CD4-positive, CD25-positive, alpha-beta regulatory T cell (primary cell): ENCODE data around the gene MRPL49. TPM values are rescaled to one million over a fixed set of nuclear protein-coding genes. Genes with fewer than 3 reads are reported as not detected.
A peak's percentile ranks its signal among the peaks of the same experiment; 100 is the strongest.

ENCODE experiments used
- ATAC-seq, 2 donors: fragments of 150-1000 bp; cut with Tn5 transposase; one replicate each; pipeline ENCODE4 v1.10.0; 2021; ENCODE audit warnings: low read depth in 2 of 2, moderate number of reproducible peaks in 2 of 2, moderate library complexity in 1 of 2
- DNase-seq, 3 donors: peaks; one replicate each; pipeline versions ENCODE4 v3.0.0 to v3.0.0-alpha.2; 2012 to 2022; ENCODE audit warnings: mixed read lengths in 1 of 3
- H3K27ac ChIP-seq: one replicate; pipeline ENCODE4 v1.7.0; 2013; ENCODE audit warnings: mild to moderate bottlenecking, low read length; ENCODE audit not compliant: insufficient read depth, poor library complexity, severe bottlenecking
- H3K27me3 ChIP-seq: one replicate; pipeline ENCODE4 v1.7.0; 2013; ENCODE audit warnings: low read length; ENCODE audit not compliant: control insufficient read depth, insufficient read depth
- H3K36me3 ChIP-seq: one replicate; pipeline ENCODE4 v1.7.0; 2013; ENCODE audit warnings: mild to moderate bottlenecking, low read length, moderate library complexity; ENCODE audit not compliant: control insufficient read depth, insufficient read depth
- H3K4me1 ChIP-seq: 2 replicates; pipeline ENCODE4 v1.7.0; 2013; ENCODE audit warnings: mild to moderate bottlenecking, low read length; ENCODE audit not compliant: insufficient read depth, control insufficient read depth, poor library complexity, severe bottlenecking
- H3K4me3 ChIP-seq: one replicate; pipeline ENCODE4 v1.7.0; 2013; ENCODE audit warnings: low read depth, mild to moderate bottlenecking, low read length, moderate library complexity
- H3K9me3 ChIP-seq, 2 experiments: 1 replicate in 1 of 2; 2 replicates in 1 of 2; pipeline ENCODE4 v1.7.0; 2013; ENCODE audit warnings: low read length in 2 of 2, mild to moderate bottlenecking in 1 of 2, moderate library complexity in 1 of 2; ENCODE audit not compliant: control insufficient read depth in 2 of 2
- H3K27ac Mint-ChIP-seq, 3 donors: one replicate each; pipeline ENCODE4 v1.8.0; 2020 to 2022; ENCODE audit warnings: mild to moderate bottlenecking in 3 of 3, mixed read lengths in 3 of 3, moderate library complexity in 2 of 3
- H3K27me3 Mint-ChIP-seq: one replicate; pipeline ENCODE4 v1.8.0; 2022; ENCODE audit warnings: mild to moderate bottlenecking, mixed read lengths
- H3K36me3 Mint-ChIP-seq: one replicate; pipeline ENCODE4 v1.8.0; 2020; ENCODE audit warnings: mixed read lengths
- H3K4me1 Mint-ChIP-seq, 4 donors: one replicate each; pipeline ENCODE4 v1.8.0; 2020 to 2022; ENCODE audit warnings: mixed read lengths in 4 of 4, mild to moderate bottlenecking in 1 of 4
- H3K4me3 Mint-ChIP-seq, 4 donors: one replicate each; pipeline ENCODE4 v1.8.0; 2020 to 2022; ENCODE audit warnings: mild to moderate bottlenecking in 4 of 4, mixed read lengths in 4 of 4, moderate library complexity in 3 of 4
- H3K9me3 Mint-ChIP-seq, 7 donors: one replicate each; pipeline ENCODE4 v1.8.0; 2020 to 2022; ENCODE audit warnings: mixed read lengths in 7 of 7, mild to moderate bottlenecking in 3 of 7, moderate library complexity in 2 of 7
- polyA plus RNA-seq, 4 donors: library from polyadenylated mRNA; unstranded; fragments of 300-500 nt; fragmentation: Illumina TruSeq; gene quantifications; one replicate each; pipeline ENCODE4 v1.2.3, GENCODE V29; 2021
- total RNA-seq: library from RNA; stranded (reverse); gene quantifications from one replicate; pipeline ENCODE4 v1.2.3, GENCODE V29; 2022

MRPL49 gene
- total and polyA plus RNA-seq, 5 donors from 2014 or later = 47.7 to 125 (median 106) TPM

- H3K27ac ChIP-seq = peak overlapping the region; percentile 96
- peak overlapping the region; percentile 98 for H3K4me3 ChIP-seq
- peaks cover 52% of the 10 kb centered on the region for H3K36me3 ChIP-seq
- ATAC-seq (no peak), DNase-seq (peak in 2 of 3 donors; percentile 18 to 50)
- no peaks in the 10 kb centered on the region for H3K27me3 ChIP-seq
- H3K9me3 ChIP-seq = no peaks in the 10 kb centered on the region
- Mint-ChIP-seq H3K27ac (peak overlapping the region; percentile 99 to 100 (median 100)), H3K4me3 (peak overlapping the region; percentile 95 to 99 (median 96)), H3K27me3 (peaks cover 5% of the 10 kb centered on the region), H3K4me1 (peaks cover 10 to 61% (median 28%) of the 10 kb centered on the region in 4 donors), H3K36me3 (peaks cover 37% of the 10 kb centered on the region), H3K9me3 (peaks cover 0 to 1% (median 0%) of the 10 kb centered on the region in 7 donors)
- peaks cover 37% of the 10 kb centered on the region for H3K4me1 ChIP-seq
Observed at GRCh38 chr11:65121447-65121864, 665 bp upstream of the MRPL49 start.

GRCh38 chr11:65124480-65125196 lies 2.5 kb downstream of the MRPL49 start:
- Mint-ChIP-seq H3K27ac (peak overlapping the region; percentile 9 to 80 (median 14)), H3K27me3 (no peaks in the 10 kb centered on the region), H3K9me3 (peaks cover 0 to 1% (median 0%) of the 10 kb centered on the region in 7 donors), H3K4me3 (peak overlapping the region; percentile 65 to 85 (median 74)), H3K36me3 (peaks cover 31% of the 10 kb centered on the region), H3K4me1 (peaks cover 6 to 45% (median 17%) of the 10 kb centered on the region in 4 donors)
- ATAC-seq (no peak), DNase-seq (no peak)
- Histone ChIP-seq H3K4me1 (peaks cover 25% of the 10 kb centered on the region), H3K27me3 (no peaks in the 10 kb centered on the region), H3K27ac (no peak overlapping the region), H3K9me3 (no peaks in the 10 kb centered on the region), H3K36me3 (peaks cover 67% of the 10 kb centered on the region), H3K4me3 (no peak overlapping the region)

GRCh38 chr11:65125197-65126056 lies 3.3 kb downstream of the MRPL49 start:
- H3K36me3 ChIP-seq = peaks cover 67% of the 10 kb centered on the region
- Mint-ChIP-seq H3K27ac (peak overlapping the region in 1 of 3 donors; percentile 25), H3K9me3 (peaks cover 0 to 1% (median 0%) of the 10 kb centered on the region in 7 donors), H3K27me3 (no peaks in the 10 kb centered on the region), H3K36me3 (peaks cover 23% of the 10 kb centered on the region), H3K4me3 (peak overlapping the region in 2 of 4 donors; percentile 7 to 78), H3K4me1 (peaks cover 6 to 37% (median 17%) of the 10 kb centered on the region in 4 donors)
- no peaks in the 10 kb centered on the region for H3K9me3 ChIP-seq
- ATAC-seq (no peak), DNase-seq (no peak)
- H3K27me3 ChIP-seq = no peaks in the 10 kb centered on the region
- peaks cover 22% of the 10 kb centered on the region for H3K4me1 ChIP-seq
- no peak overlapping the region for H3K4me3 ChIP-seq
- no peak overlapping the region for H3K27ac ChIP-seq

GRCh38 chr11:65126624-65127274 lies 4.6 kb downstream of the MRPL49 start:
- H3K4me3 Mint-ChIP-seq = peak overlapping the region in 2 of 4 donors; percentile 76 to 78
- no peak for ATAC-seq
- H3K36me3 Mint-ChIP-seq = peaks cover 24% of the 10 kb centered on the region

GRCh38 chr11:65127473-65128181 lies 5.5 kb downstream of the MRPL49 start:
- no peaks in the 10 kb centered on the region for H3K9me3 Mint-ChIP-seq
- no peak overlapping the region for H3K27ac ChIP-seq
- no peak for DNase-seq
- H3K4me3 Mint-ChIP-seq = peak overlapping the region in 1 of 4 donors; percentile 78
- H3K36me3 ChIP-seq = peaks cover 80% of the 10 kb centered on the region
- peaks cover 0 to 28% (median 9%) of the 10 kb centered on the region in 4 donors for H3K4me1 Mint-ChIP-seq
- no peaks in the 10 kb centered on the region for H3K9me3 ChIP-seq
- no peak for ATAC-seq
- H3K27ac Mint-ChIP-seq = no peak overlapping the region
- H3K4me1 ChIP-seq = peaks cover 16% of the 10 kb centered on the region
- peaks cover 16% of the 10 kb centered on the region for H3K36me3 Mint-ChIP-seq
- H3K27me3 Mint-ChIP-seq = no peaks in the 10 kb centered on the region
- no peaks in the 10 kb centered on the region for H3K27me3 ChIP-seq
- no peak overlapping the region for H3K4me3 ChIP-seq

More at GRCh38 chr11:65126624-65127274, 4.6 kb downstream of the MRPL49 start:
- no peak overlapping the region for H3K4me3 ChIP-seq
- Mint-ChIP-seq H3K4me1 (peaks cover 6 to 28% (median 13%) of the 10 kb centered on the region in 4 donors), H3K27me3 (no peaks in the 10 kb centered on the region), H3K9me3 (peaks cover 0 to 1% (median 0%) of the 10 kb centered on the region in 7 donors), H3K27ac (peak overlapping the region in 2 of 3 donors; percentile 48 to 70)
- no peaks in the 10 kb centered on the region for H3K27me3 ChIP-seq
- no peak for DNase-seq
- H3K4me1 ChIP-seq = peaks cover 11% of the 10 kb centered on the region
- H3K36me3 ChIP-seq = peaks cover 72% of the 10 kb centered on the region
- H3K9me3 ChIP-seq = no peaks in the 10 kb centered on the region
- H3K27ac ChIP-seq = no peak overlapping the region

- ATAC-seq (no peak), DNase-seq (no peak)
- H3K36me3 ChIP-seq = peaks cover 80% of the 10 kb centered on the region
- Mint-ChIP-seq H3K27me3 (no peaks in the 10 kb centered on the region), H3K4me1 (peaks cover 0 to 28% (median 11%) of the 10 kb centered on the region in 4 donors), H3K4me3 (peak overlapping the region in 1 of 4 donors; percentile 78), H3K27ac (peak overlapping the region in 1 of 3 donors; percentile 32), H3K9me3 (no peaks in the 10 kb centered on the region), H3K36me3 (peaks cover 16% of the 10 kb centered on the region)
- no peaks in the 10 kb centered on the region for H3K27me3 ChIP-seq
- no peak overlapping the region for H3K27ac ChIP-seq
- H3K4me1 ChIP-seq = peaks cover 19% of the 10 kb centered on the region
- H3K4me3 ChIP-seq = no peak overlapping the region
- no peaks in the 10 kb centered on the region for H3K9me3 ChIP-seq
Observed at GRCh38 chr11:65128182-65129145, 6.3 kb downstream of the MRPL49 start.
